SKM-1 (cell line): Measurements from ENCODE around the gene CCDC192.

ENCODE experiments used
- DNase-seq: peaks from one replicate; lab custom pipeline; 2025; ENCODE audit not compliant: unreplicated experiment; lab: John Stamatoyannopoulos, UW

CCDC192 gene

GRCh38 chr5:127970854-127971425 is 267.7 kb downstream of the CCDC192 start:
- no peak for DNase-seq

- no peak for DNase-seq
Measured at GRCh38 chr5:127975961-127976360, 272.8 kb downstream of the CCDC192 start.

- no peak for DNase-seq
Measured at GRCh38 chr5:127976525-127976924, 273.3 kb downstream of the CCDC192 start.

- no peak for DNase-seq
Measured at GRCh38 chr5:127976991-127977717, 274.0 kb downstream of the CCDC192 start.

GRCh38 chr5:127978738-127979300 is 275.6 kb downstream of the CCDC192 start:
- no peak for DNase-seq

- DNase-seq = no peak
Measured at GRCh38 chr5:127979475-127979874, 276.3 kb downstream of the CCDC192 start.

GRCh38 chr5:127980843-127981242 is 277.7 kb downstream of the CCDC192 start:
- DNase-seq = no peak

GRCh38 chr5:127981498-127981897 is 278.3 kb downstream of the CCDC192 start:
- DNase-seq = no peak

GRCh38 chr5:127985811-127986325 is 282.7 kb downstream of the CCDC192 start:
- DNase-seq = no peak

- DNase-seq = no peak
Measured at GRCh38 chr5:127987354-127988145, 284.4 kb downstream of the CCDC192 start.

GRCh38 chr5:127988146-127988760 is 285.1 kb downstream of the CCDC192 start:
- no peak for DNase-seq
